ENCODE data around the gene RHOB.
"Not testable (repeated sequence)": the region's sequence is repeated elsewhere in the genome, so short reads cannot be mapped to it uniquely, and the experiment has no call there.

Gene RHOB

GRCh38 chr2:20490300-20491181, 43.7 kb downstream of the RHOB start:
- POLR2A ChIA-PET = interaction anchor here (2.9 kb wide), 1 partner anchor 44 kb away, joined by 11 read pairs; the partner anchor contains the start of gene RHOB
- DNase-seq (ENCODE audit: extremely low spot score) = no peak
- TF ChIP-seq CTCF (IDR thresholded peaks at IDR 0.05; ENCODE audit: control extremely low read depth, extremely low read depth, low read depth, missing control alignments) = no peak
- CTCF ChIA-PET = interaction anchor here (1.2 to 1.4 kb wide), 3 partner anchors 9 to 47 kb away, joined by 3 to 5 read pairs (median 4); no protein-coding TSS in a partner anchor

- no peak for DNase-seq (ENCODE audit: extremely low spot score)
- TF ChIP-seq CTCF (IDR thresholded peaks at IDR 0.05; ENCODE audit: control extremely low read depth, extremely low read depth, low read depth, missing control alignments) = no peak
- ChIA-PET POLR2A (no interaction called here), CTCF (no interaction called here)
These were observed 45.1 kb downstream of the RHOB start for GRCh38 chr2:20491739-20492531.

GRCh38 chr2:20493095-20493494, 46.2 kb downstream of the RHOB start:
- ChIA-PET CTCF (interaction anchor here (0.8 to 1.4 kb wide), 2 partner anchors 10 to 143 kb away, joined by 3 to 4 read pairs; no protein-coding TSS in a partner anchor), POLR2A (interaction anchor here (1.5 kb wide), 1 partner anchor 46 kb away, joined by 3 read pairs; the partner anchor contains the start of gene RHOB)

GRCh38 chr2:20494241-20494640, 47.4 kb downstream of the RHOB start:
- no peak for TF ChIP-seq CTCF (IDR thresholded peaks at IDR 0.05; ENCODE audit: control extremely low read depth, extremely low read depth, low read depth, missing control alignments)
- no peak for DNase-seq (ENCODE audit: extremely low spot score)
- ChIA-PET POLR2A (interaction anchor here (1.5 kb wide), 1 partner anchor 48 kb away, joined by 3 read pairs; the partner anchor contains the start of gene RHOB), CTCF (interaction anchor here (1.2 to 1.4 kb wide), 2 partner anchors 11 to 142 kb away, joined by 3 to 4 read pairs; no protein-coding TSS in a partner anchor)

More at GRCh38 chr2:20493095-20493494, 46.2 kb downstream of the RHOB start:
- DNase-seq (ENCODE audit: extremely low spot score) = not testable (repeated sequence)

- ChIA-PET POLR2A (interaction anchor here (2.2 kb wide), 1 partner anchor 49 kb away, joined by 11 read pairs; the partner anchor contains the start of gene RHOB), CTCF (interaction anchor here (1.3 to 1.6 kb wide), 3 partner anchors 8 to 130 kb away, joined by 3 to 6 read pairs (median 3); no protein-coding TSS in a partner anchor)
- DNase-seq (ENCODE audit: extremely low spot score) = no peak
- no peak for TF ChIP-seq CTCF (IDR thresholded peaks at IDR 0.05; ENCODE audit: control extremely low read depth, extremely low read depth, low read depth, missing control alignments)
These were observed 49.4 kb downstream of the RHOB start for GRCh38 chr2:20496076-20496872.

- ChIA-PET POLR2A (interaction anchor here (2.2 kb wide), 1 partner anchor 50 kb away, joined by 11 read pairs; the partner anchor contains the start of gene RHOB), CTCF (interaction anchor here (1.1 to 1.4 kb wide), 2 partner anchors 11 to 12 kb away, joined by 3 to 5 read pairs; no protein-coding TSS in a partner anchor)
- no peak for DNase-seq (ENCODE audit: extremely low spot score)
- TF ChIP-seq CTCF (IDR thresholded peaks at IDR 0.05; ENCODE audit: control extremely low read depth, extremely low read depth, low read depth, missing control alignments) = no peak
These were observed 50.1 kb downstream of the RHOB start for GRCh38 chr2:20496942-20497341.
